SK-N-SH (cell line): Measurements from ENCODE around the gene CDH22. TPM values are rescaled to one million over a fixed set of nuclear protein-coding genes. Genes with fewer than 3 reads are reported as not detected.

ENCODE experiments used
- CTCF ChIA-PET: fragments of 300-600, 350-600 bp; formaldehyde crosslinking; extraction: SDS; loops from one replicate; lab custom pipeline; 2021; lab: Yijun Ruan, JAX
- POLR2A ChIA-PET: fragments of 350-600 bp; sonication (Branson Sonifier 250); formaldehyde crosslinking; extraction: SDS; loops from one replicate; lab custom pipeline; 2020; ENCODE audit warnings: antibody characterized with exemption, inconsistent platforms; lab: Yijun Ruan, JAX
- DNase-seq: peaks from one replicate; pipeline ENCODE4 v3.0.0; 2012
- H2AFZ ChIP-seq: fragments of 200-600 bp; sonication (generic); 2 replicates; pipeline ENCODE4 v1.8.1; 2016; ENCODE audit warnings: antibody characterized with exemption, mild to moderate bottlenecking, low read depth
- H3F3A ChIP-seq: fragments of 200-600 bp; sonication (generic); replicated peaks from 2 replicates; pipeline ENCODE3; 2016; ENCODE audit warnings: antibody characterized with exemption, mild to moderate bottlenecking; ENCODE audit not compliant: insufficient read depth
- H3K27ac ChIP-seq, 2 experiments: fragments of 200-500 bp in 1 of 2; fragments of 200-600 bp in 1 of 2; sonication (Bioruptor generic) in 1 of 2; sonication (generic), shearing (Covaris generic) in 1 of 2; 2 replicates each; pipeline versions ENCODE4 v1.5.1 to v1.6.1; 2014 to 2016; ENCODE audit warnings: low read depth in 2 of 2, inconsistent platforms in 1 of 2, low read length in 1 of 2, mild to moderate bottlenecking in 1 of 2, mixed read lengths in 1 of 2
- H3K27me3 ChIP-seq: fragments of 200-600 bp; sonication (generic), shearing (Covaris generic); 2 replicates; pipeline ENCODE4 v1.6.1; 2016; ENCODE audit warnings: mixed run types; ENCODE audit not compliant: insufficient read depth
- H3K36me3 ChIP-seq, 2 experiments: fragments of 200-500 bp in 1 of 2; fragments of 200-600 bp in 1 of 2; sonication (Bioruptor generic) in 1 of 2; sonication (generic) in 1 of 2; replicated peaks in 1 of 2; 2 replicates each; pipeline versions ENCODE3 to v1.5.1; 2014 to 2016; ENCODE audit warnings: low read length in 1 of 2, mild to moderate bottlenecking in 1 of 2; ENCODE audit not compliant: insufficient read depth in 2 of 2, control insufficient read depth in 1 of 2
- H3K4me1 ChIP-seq, 2 experiments: fragments of 200-500 bp in 1 of 2; fragments of 200-600 bp in 1 of 2; sonication (Bioruptor generic) in 1 of 2; sonication (generic), shearing (Covaris generic) in 1 of 2; 2 replicates each; pipeline versions ENCODE4 v1.5.1 to v1.6.1; 2014 to 2016; ENCODE audit warnings: low read depth in 1 of 2, low read length in 1 of 2, mixed run types in 1 of 2; ENCODE audit not compliant: insufficient read depth in 2 of 2, control insufficient read depth in 1 of 2
- H3K4me2 ChIP-seq: fragments of 200-600 bp; sonication (generic), shearing (Covaris generic); 2 replicates; pipeline ENCODE4 v1.6.1; 2017; ENCODE audit warnings: mixed run types
- H3K4me3 ChIP-seq, 2 experiments: fragments of 200-500 bp in 1 of 2; fragments of 200-600 bp in 1 of 2; sonication (Bioruptor generic) in 1 of 2; sonication (generic), shearing (Covaris generic) in 1 of 2; 2 replicates each; pipeline versions ENCODE4 v1.5.1 to v1.8.1; 2014 to 2016; ENCODE audit warnings: low read depth in 2 of 2, inconsistent platforms in 1 of 2, low read length in 1 of 2, mild to moderate bottlenecking in 1 of 2, mixed read lengths in 1 of 2, moderate library complexity in 1 of 2
- H3K79me2 ChIP-seq: fragments of 200-600 bp; sonication (generic); 2 replicates; pipeline ENCODE4 v1.8.1; 2017; ENCODE audit warnings: mild to moderate bottlenecking; ENCODE audit not compliant: insufficient read depth
- H3K9ac ChIP-seq: fragments of 200-600 bp; sonication (generic); 2 replicates; pipeline ENCODE4 v1.6.1; 2017; ENCODE audit warnings: mixed run types
- H3K9me2 ChIP-seq: fragments of 200-600 bp; sonication (generic); 2 replicates; pipeline ENCODE4 v1.6.1; 2017; ENCODE audit warnings: mixed run types
- H3K9me3 ChIP-seq: fragments of 200-600 bp; sonication (generic); 2 replicates; pipeline ENCODE4 v1.6.1; 2017; ENCODE audit warnings: mixed run types, mild to moderate bottlenecking, moderate library complexity
- H4K20me1 ChIP-seq: fragments of 200-600 bp; sonication (generic); 2 replicates; pipeline ENCODE4 v1.6.1; 2017; ENCODE audit warnings: mild to moderate bottlenecking, mixed run types; ENCODE audit not compliant: insufficient read depth
- FOXJ3 ChIP-seq: sonication (generic); formaldehyde crosslinking; IDR thresholded peaks from 2 replicates; pipeline ENCODE4 v1.5.1; 2020; ENCODE audit warnings: mild to moderate bottlenecking, missing genetic modification reagents
- IRF3 ChIP-seq: fragments of 150-350 bp; IDR thresholded peaks from 2 replicates; pipeline ENCODE4 v1.6.1; 2016; ENCODE audit warnings: mild to moderate bottlenecking, low read depth, low read length
- MXI1 ChIP-seq: IDR thresholded peaks from 2 replicates; pipeline ENCODE4 v1.6.1; 2012; ENCODE audit warnings: mild to moderate bottlenecking, low read depth, low read length, improper control_type of control experiment
- PBX3 ChIP-seq: IDR thresholded peaks from 2 replicates; pipeline ENCODE4; 2012
- REST ChIP-seq: IDR thresholded peaks from 2 replicates; pipeline ENCODE4 v1.6.1; 2012; ENCODE audit warnings: mild to moderate bottlenecking, low read depth, low read length, moderate library complexity
- RFX5 ChIP-seq: IDR thresholded peaks from 2 replicates; pipeline ENCODE4 v1.6.1; 2012; ENCODE audit warnings: mild to moderate bottlenecking, improper control_type of control experiment, low read length
- RXRA ChIP-seq: IDR thresholded peaks from 2 replicates; pipeline ENCODE4 v1.4.0; 2012; ENCODE audit warnings: low read depth, mild to moderate bottlenecking, borderline replicate concordance
- TAF1 ChIP-seq: IDR thresholded peaks from 2 replicates; pipeline ENCODE4 v1.6.1; 2012; ENCODE audit warnings: low read depth, mild to moderate bottlenecking, low read length, moderate library complexity, borderline replicate concordance
- WGBS: methylation state at CpG from one replicate; pipeline ENCODE4 v1.1.6; 2017; ENCODE audit warnings: low lambda C conversion rate; 5-methylcytosine and 5-hydroxymethylcytosine counted together
- polyA plus RNA-seq, 3 experiments: library from polyadenylated mRNA; depleted of rRNA; stranded (reverse); fragments of >200 nt; gene quantifications; 2 replicates each; pipeline ENCODE4 v1.2.3, GENCODE V29; 2012
- TF ChIP-seq, protein P1 (sequence below): IDR thresholded peaks from 2 replicates; pipeline ENCODE4 v1.4.0; 2012; ENCODE audit warnings: low read depth, borderline replicate concordance

The CDH22 gene
- polyA plus RNA-seq, 1 of the 3 experiments (the other 2 are of a cell fraction): not detected

- no peak for TF ChIP-seq REST
- TF ChIP-seq RXRA: no peak
These were observed 58.6 kb downstream of the CDH22 start (continued) for GRCh38 chr20:46249671-46250070.

DNA sequence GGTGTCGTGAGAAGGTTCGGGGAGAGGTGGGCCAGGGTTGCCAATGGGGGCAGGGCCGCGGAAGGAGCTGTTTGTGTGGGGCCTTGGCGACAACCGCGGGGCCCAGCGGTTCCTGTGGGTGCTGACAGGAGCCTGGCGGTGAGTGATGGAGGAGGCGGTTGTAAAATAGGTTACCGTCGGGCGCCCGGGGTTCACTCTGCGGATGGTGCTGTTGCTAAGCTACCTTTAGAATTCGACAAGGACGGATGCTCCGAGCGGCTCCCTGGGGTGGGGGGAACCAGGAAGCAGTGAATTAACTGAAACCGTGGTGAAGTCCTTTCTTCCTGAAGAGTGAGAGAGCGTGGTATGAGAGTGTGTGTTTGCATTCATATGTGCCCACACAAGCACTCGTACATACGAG lies 61.7 kb downstream of the CDH22 start:
- no peaks in the 10 kb centered on the region for H3K27me3 ChIP-seq
- H3K27ac ChIP-seq: no peak overlapping the region
- H3K4me3 ChIP-seq: no peak overlapping the region
- ChIA-PET POLR2A (no interaction called here), CTCF (interaction anchor here (1.2 to 1.7 kb wide), 2 partner anchors 72 to 113 kb away, joined by 4 to 5 read pairs; no protein-coding TSS in a partner anchor)
- no peak overlapping the region for H2AFZ ChIP-seq
- H3K9me3 ChIP-seq: no peaks in the 10 kb centered on the region
- H3K36me3 ChIP-seq: no peaks in the 10 kb centered on the region
- no peak overlapping the region for H3K4me2 ChIP-seq
- H3K79me2 ChIP-seq: no peaks in the 10 kb centered on the region
- no peak for DNase-seq
- no peaks in the 10 kb centered on the region for H4K20me1 ChIP-seq
- no peaks in the 10 kb centered on the region for H3K9me2 ChIP-seq
- TF ChIP-seq TAF1: no peak
- no peak overlapping the region for H3K9ac ChIP-seq
- H3K4me1 ChIP-seq: no peaks in the 10 kb centered on the region
- no peaks in the 10 kb centered on the region for H3F3A ChIP-seq
- 68% methylated on average over 23 of the region's 23 CpGs for WGBS

- no peak for DNase-seq
- 31% methylated on average over 9 of the region's 9 CpGs for WGBS
- no peaks in the 10 kb centered on the region for H3K27me3 ChIP-seq
- TF ChIP-seq RFX5: no peak
- TF ChIP-seq MXI1: no peak
- TF ChIP-seq FOXJ3: no peak
- TF ChIP-seq PBX3: no peak
- TF ChIP-seq, protein P1, sequence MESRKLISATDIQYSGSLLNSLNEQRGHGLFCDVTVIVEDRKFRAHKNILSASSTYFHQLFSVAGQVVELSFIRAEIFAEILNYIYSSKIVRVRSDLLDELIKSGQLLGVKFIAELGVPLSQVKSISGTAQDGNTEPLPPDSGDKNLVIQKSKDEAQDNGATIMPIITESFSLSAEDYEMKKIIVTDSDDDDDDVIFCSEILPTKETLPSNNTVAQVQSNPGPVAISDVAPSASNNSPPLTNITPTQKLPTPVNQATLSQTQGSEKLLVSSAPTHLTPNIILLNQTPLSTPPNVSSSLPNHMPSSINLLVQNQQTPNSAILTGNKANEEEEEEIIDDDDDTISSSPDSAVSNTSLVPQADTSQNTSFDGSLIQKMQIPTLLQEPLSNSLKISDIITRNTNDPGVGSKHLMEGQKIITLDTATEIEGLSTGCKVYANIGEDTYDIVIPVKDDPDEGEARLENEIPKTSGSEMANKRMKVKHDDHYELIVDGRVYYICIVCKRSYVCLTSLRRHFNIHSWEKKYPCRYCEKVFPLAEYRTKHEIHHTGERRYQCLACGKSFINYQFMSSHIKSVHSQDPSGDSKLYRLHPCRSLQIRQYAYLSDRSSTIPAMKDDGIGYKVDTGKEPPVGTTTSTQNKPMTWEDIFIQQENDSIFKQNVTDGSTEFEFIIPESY: no peak
- no peak for TF ChIP-seq IRF3
- no peak for TF ChIP-seq REST
These were observed 64.3 kb downstream of the CDH22 start for GRCh38 chr20:46243707-46244628.

More at GRCh38 chr20:46243707-46244628, 64.3 kb downstream of the CDH22 start:
- no peaks in the 10 kb centered on the region; a peak in 1 of 4 replicates for H3K4me1 ChIP-seq
- no peak overlapping the region for H2AFZ ChIP-seq
- ChIA-PET CTCF (interaction anchor here (0.9 to 6.7 kb wide), 4 partner anchors 63 to 116 kb away, joined by 3 to 21 read pairs (median 3); no protein-coding TSS in a partner anchor), POLR2A (no interaction called here)
- no peak overlapping the region for H3K27ac ChIP-seq
- no peaks in the 10 kb centered on the region for H3K9me3 ChIP-seq
- H3K4me3 ChIP-seq: no peak overlapping the region
- H3K9me2 ChIP-seq: no peaks in the 10 kb centered on the region
- no peaks in the 10 kb centered on the region for H3F3A ChIP-seq
- H3K4me2 ChIP-seq: no peak overlapping the region
- no peaks in the 10 kb centered on the region for H3K79me2 ChIP-seq
- no peaks in the 10 kb centered on the region for H4K20me1 ChIP-seq
- no peak overlapping the region for H3K9ac ChIP-seq
- H3K36me3 ChIP-seq: no peaks in the 10 kb centered on the region
